ENCODE results near the gene PSPC1. TPM values are rescaled to one million over a fixed set of nuclear protein-coding genes. Genes with fewer than 3 reads are reported as not detected.
A peak's percentile ranks its signal among the peaks of the same experiment; 100 is the strongest.
"Not testable (repeated sequence)": the region's sequence is repeated elsewhere in the genome, so short reads cannot be mapped to it uniquely, and the experiment has no call there.

Gene PSPC1, protein sequence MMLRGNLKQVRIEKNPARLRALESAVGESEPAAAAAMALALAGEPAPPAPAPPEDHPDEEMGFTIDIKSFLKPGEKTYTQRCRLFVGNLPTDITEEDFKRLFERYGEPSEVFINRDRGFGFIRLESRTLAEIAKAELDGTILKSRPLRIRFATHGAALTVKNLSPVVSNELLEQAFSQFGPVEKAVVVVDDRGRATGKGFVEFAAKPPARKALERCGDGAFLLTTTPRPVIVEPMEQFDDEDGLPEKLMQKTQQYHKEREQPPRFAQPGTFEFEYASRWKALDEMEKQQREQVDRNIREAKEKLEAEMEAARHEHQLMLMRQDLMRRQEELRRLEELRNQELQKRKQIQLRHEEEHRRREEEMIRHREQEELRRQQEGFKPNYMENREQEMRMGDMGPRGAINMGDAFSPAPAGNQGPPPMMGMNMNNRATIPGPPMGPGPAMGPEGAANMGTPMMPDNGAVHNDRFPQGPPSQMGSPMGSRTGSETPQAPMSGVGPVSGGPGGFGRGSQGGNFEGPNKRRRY
- total RNA-seq = 46.6 and 53.6 TPM in 2 replicates

DNA sequence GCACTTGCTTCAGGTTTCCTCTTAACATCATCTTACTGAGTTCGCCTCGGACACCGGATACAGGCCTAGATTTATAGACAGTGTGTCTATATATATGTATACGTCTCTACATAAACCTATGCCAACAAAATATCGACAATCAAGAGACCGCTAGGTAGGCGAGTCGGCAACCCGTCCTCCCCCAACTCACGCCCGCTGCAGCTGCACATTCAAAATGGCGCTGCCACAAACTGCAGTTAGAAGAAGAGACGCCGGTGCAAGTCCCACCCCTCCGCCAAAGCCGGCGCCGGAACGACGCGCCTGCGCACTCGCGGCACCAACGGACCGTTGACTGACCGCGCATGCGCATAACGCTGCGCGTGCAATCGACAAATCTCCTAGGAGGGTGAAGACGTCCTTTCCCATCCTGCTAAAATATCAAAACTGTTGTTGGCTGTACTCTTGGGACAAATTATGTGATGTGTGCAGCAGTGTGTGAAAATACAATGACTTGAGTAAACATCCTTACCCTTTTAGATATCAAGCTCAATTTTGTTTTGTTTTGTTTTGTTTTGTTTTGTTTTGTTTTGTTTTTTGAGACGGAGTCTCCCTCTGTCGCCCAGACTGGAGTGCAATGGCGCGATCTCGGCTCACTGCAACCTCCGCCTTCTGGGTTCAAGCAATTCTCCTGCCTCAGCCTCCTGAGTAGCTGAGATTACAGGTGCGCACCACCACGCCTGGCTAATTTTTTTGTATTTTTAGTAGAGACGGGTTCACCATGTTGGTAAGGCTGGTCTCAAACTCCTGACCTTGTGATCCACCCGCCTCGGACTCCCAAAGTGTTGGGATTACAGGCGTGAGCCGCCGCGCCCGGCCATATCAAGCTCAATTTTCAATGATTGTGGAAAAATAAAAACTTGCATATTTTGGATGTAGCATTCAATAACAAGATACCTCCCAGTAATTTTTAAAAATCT, at the start of gene PSPC1:
Gene PSPC1, minus strand, starts transcription at position 219 of the 956 bp plus-strand sequence. Its CDS starts 188 bp downstream, at position 31.
- DNase-seq (ENCODE audit: low read depth in 2 of 2) = peak; percentile 96 to 97

DNA sequence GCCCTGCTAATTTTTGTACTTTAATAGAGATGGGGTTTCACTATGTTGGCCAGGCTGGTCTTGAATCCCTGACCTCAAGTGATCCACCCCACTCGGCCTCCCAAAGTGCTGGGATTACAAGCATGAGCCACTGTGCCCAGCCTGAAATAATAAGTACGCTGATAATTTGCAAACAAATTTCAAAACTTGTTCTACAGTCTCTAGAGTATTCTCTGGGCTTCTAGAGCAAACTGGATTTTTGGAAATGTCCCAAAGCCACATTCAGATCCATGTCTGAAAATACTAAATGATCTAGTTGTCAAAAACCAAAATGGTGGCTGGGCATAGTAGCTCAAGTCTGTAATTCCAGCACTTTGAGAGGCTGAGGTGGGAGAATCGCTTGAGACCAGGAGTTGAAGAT, 39.9 kb upstream of the PSPC1 start:
- DNase-seq (ENCODE audit: low read depth in 2 of 2) = no peak

DNA sequence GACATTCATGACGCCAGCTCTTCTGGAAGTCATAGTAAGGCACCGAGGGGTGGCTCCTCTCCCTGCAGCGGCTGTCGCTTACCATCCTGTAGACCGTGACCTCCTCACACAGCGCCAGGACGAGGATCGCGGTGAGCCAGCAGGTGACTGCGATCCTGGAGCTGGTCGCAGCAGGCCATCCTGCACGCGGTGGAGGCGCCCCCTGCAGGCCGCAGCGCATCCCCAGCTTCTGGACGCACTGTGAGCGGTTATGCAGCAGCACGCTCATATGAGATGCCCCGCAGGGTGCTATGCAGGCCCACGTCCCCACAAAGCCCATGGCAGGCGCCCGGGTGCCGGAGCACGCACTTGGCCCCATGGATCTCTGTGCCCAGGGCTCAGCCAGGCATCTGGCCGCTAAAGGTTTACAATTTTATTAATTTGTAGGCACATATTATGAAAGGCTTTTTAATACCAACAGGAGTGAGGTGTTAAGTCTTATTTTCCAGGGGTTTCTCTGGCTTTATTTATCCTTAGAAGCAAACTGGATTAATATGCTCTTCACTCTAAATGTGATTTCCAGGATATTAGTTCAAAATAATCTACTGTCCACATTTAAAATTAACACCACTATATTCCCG, 35.6 kb upstream of the PSPC1 start:
- peak; percentile 45 to 77 for DNase-seq (ENCODE audit: low read depth in 2 of 2)

DNA sequence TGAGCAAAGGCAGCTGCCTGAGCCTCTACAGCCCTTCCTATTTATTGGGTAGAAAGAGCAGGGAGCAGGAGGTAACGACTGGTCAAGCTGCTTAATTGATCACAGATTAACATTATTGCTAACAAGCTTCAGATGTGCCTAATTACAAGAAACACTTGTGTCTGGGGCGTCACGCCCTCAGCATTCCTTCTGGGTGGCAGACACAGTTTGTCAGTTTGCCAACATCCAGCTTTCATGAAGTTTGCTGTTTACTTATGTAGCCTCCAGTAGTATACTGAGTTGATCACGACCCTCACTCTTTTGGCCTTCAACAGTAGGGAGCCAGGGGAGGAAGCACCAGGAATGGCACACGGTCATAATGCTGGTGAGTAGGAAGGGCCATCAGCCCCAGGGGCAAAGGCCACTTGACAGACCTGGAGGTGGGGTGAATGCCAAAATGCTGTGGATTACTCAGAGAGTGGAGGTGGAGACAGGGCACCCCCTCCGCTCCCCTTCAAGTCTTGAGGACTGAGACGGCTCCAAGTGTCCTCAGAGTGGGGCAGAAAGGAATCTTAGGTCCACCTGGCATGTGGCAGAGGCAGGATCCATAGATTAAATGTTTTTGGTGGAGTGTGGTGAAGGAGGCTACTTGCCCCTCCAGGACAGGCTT, 34.9 kb upstream of the PSPC1 start:
- DNase-seq (ENCODE audit: low read depth in 2 of 2) = no peak

DNA sequence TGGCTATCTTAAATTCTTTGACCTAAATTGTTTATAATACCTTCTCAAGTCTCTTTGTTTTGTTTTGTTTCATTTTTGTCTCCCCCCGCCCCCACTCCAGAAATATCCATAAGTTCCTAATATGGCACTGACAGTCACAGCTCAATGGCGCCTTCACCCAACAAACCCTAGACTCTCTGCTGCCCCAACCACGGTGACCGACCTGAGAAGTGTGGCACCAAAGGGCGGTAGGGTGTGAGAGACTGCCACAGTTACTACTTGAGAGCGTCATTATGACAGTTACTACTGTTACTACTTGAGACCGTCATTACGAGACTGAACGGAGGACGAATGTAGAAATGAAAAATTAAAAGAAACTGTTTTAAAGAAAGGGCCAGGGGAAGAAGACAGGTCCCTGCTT, 34.4 kb upstream of the PSPC1 start:
- DNase-seq (ENCODE audit: low read depth in 2 of 2) = no peak

DNA sequence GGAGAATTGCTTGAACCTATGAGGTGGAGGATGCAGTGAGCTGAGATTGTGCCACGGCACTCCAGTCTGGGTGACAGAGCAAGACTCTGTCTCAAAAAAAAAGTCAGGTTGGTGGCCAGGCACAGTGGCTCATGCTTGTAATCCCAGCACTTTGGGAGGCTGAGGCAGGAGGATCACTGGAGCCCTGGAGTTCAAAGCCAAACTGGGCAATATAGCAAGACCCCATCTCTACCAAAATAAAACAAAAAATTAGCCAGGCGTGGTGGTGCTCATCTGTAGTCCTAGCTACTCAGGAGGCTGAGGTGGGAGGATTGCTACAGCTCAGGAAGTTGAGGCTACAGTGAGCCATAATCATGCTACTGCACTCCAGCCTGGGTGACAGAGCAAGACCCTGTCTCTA, 33.1 kb upstream of the PSPC1 start:
- not testable (repeated sequence) for DNase-seq (ENCODE audit: low read depth in 2 of 2)

DNA sequence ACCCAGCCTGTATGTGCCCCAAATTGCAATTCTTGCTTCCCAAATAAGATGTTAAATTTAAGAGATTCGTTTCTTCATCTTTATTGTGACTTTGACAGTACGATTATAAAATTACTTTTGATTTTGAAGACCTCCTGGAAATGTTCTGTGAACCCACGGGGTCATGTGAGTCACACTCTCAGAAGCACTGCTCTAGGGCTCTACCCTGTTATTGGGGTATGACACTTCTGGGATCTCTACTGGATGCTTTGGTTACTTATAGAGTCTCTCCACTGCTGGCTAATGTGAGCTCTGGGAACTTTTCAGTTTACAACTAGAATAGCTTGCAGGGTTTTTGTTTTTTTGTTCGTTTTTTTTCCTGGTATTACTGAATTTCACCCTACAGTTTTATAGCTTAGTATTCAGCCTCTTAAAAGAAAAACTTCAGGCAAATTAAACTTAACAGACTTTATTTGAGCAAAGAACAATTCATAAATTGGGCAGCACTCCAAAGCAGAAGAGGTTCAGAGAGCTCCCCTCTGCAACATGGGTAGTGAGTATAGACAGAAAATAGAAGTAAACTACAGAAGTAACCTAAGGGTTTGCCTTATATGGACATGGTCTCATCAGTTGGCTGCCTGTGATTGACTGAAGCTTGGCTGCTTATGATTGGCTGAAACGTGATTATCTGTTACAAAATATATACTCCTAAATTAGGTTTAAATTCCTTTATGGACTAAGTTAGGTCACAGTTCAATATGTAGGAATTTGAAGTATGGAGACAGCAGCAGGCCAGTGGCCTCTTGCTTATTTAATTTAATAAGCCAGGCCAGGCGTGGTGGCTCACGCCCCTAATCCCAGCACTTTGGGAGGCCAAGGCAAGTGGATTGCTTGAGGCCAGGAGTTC, 28.5 kb upstream of the PSPC1 start:
- DNase-seq (ENCODE audit: low read depth in 2 of 2) = no peak

DNA sequence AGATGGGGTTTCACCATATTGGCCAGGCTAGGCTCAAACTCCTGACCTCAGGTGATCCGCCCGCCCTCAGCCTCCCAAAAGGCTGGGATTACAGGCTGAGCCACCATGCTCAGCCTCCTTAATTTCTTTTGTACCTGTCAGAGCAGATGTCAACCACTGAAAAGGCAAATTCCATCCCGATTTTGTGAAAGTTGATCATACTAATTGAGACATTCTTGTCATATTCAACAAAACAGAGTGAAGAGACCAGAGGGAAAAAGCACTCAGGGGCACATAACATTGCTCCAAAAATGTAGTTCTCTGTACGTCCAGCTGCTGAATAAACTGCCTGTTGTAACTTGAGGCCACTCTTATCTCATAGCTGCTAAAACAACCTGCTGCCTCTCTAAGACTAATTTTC, 27.4 kb upstream of the PSPC1 start:
- no peak for DNase-seq (ENCODE audit: low read depth in 2 of 2)

DNA sequence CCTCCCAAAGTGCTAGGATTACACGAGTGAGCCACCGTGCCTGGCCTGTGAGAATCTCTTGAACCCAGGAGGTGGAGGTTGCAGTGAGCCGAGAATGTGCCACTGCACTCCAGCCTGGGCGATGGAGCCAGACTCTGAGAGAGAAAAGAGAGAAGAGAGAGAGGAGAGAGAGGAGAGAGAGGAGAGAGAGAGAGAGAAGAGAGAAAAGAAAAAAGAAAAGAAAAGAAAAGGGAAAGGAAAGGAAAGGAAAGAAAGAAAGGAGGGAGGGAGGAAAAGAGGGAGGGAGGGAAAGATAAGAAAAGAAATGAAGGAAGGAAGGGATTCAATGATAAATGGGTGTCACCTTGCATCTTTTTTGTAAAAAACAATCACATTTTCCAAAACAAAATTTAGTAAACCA, 23.0 kb upstream of the PSPC1 start:
- no peak for DNase-seq (ENCODE audit: low read depth in 2 of 2)

DNA sequence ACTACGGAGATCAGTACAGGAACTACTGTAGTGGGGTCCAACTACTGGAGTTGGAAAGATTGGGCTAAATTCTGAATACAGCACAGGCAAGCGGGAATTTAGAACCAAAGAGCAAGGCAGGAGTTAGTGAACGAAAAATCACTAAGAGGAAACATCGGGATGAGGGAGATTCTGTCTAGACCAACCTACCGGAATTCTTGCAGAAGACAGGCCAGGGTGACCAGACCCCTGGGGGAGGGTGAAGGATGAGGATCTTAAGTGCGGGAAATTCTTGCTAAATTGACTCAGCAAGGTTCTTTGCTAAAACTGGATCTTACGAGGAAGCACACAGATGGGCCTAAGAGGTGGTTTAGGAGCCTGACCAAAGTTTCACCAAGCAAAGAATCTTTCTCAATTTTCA, 13.2 kb upstream of the PSPC1 start:
- no peak for DNase-seq (ENCODE audit: low read depth in 2 of 2)

DNA sequence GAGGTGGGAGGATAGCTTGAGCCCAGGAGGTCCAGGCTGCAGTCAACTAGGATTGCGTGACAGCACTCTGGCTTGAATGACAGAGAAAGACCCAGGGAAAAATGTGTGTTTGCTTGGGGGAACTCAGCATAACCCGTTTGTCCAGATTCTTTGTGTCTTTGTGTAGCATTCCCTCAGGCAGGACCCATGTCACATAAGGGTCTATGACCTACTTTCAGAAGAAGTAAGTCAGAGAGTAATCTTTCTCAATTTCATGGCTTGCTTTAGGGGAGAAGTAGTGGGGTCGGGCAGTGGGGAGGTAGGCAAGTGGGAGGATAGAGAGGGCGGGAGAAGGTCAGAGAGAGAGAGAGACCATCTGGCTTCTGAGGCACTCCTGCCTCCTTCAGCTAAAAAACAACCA, 11.9 kb upstream of the PSPC1 start:
- no peak for DNase-seq (ENCODE audit: low read depth in 2 of 2)

DNA sequence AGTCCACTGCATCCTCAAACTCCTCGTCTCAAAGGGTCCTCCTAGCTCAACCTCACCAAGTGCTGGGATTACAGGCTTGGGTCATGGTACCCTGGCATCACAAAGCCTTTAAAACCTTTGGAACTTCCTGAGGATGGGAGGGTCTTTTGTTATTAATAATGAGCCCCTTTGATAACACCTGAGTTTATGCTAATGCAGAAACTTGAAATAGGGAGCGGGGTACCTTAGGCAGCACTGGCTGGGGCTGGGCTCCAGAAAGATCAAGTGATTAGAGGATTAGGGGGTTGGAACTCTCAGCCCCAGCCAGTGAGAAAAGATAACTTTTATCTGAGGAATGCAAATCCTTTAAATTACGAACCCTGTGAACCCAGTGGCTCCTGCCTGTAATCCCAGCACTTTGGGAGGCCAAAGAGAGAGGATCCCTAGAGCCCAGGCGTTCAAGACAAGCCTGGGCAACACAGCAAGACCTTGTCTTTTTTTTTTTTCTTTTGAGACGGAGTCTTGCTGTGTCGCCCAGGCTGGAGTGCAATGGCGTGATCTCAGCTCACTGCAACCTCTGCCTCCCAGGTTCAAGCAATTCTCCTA, 9.3 kb upstream of the PSPC1 start:
- DNase-seq (ENCODE audit: low read depth in 2 of 2) = no peak

DNA sequence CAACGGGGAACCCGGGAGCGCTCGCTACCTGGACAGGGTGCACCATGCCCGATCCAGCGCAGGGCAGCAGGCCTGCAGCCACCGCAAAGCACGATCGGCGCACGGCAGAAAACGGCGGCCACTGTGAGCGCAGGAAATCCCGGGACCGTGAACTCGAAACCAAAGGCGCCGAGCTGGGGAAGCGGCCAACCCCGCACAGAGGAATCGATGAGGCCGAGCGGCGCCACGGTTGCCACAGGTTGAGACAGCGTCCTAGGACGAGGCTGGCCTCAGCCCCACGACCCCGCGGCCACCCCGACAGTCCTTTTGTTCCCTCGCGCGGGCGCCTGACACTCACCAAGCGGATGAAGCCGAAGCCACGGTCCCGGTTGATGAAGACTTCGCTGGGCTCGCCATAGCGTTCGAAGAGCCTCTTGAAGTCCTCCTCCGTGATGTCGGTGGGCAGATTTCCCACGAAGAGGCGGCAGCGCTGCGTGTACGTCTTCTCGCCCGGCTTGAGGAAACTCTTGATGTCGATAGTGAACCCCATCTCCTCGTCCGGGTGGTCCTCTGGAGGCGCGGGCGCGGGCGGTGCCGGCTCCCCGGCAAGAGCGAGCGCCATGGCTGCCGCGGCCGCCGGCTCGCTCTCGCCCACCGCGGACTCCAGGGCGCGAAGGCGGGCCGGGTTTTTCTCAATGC, 557 bp downstream of the PSPC1 start:
- DNase-seq (ENCODE audit: low read depth in 2 of 2) = peak; percentile 68 to 71

DNA sequence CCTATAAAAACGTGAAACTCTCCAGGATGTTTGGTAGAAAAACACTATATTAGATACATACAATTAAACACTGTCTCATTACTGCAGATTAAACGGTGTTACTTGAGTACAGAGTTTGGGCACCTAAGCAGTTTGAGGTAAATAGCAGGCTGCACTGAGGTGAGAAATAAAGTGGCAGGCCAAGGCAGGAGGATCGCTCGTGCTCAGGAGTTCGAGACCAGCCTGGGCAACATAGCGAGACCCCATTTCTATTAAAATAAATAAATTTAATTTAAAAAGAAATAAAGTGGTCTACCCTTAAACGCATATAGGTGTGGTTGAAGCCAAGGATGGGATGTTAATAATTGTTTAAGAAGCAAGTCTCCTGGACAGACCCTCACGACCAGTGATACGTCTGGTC, 1.2 kb downstream of the PSPC1 start:
- DNase-seq (ENCODE audit: low read depth in 2 of 2) = peak; percentile 4 to 12

DNA sequence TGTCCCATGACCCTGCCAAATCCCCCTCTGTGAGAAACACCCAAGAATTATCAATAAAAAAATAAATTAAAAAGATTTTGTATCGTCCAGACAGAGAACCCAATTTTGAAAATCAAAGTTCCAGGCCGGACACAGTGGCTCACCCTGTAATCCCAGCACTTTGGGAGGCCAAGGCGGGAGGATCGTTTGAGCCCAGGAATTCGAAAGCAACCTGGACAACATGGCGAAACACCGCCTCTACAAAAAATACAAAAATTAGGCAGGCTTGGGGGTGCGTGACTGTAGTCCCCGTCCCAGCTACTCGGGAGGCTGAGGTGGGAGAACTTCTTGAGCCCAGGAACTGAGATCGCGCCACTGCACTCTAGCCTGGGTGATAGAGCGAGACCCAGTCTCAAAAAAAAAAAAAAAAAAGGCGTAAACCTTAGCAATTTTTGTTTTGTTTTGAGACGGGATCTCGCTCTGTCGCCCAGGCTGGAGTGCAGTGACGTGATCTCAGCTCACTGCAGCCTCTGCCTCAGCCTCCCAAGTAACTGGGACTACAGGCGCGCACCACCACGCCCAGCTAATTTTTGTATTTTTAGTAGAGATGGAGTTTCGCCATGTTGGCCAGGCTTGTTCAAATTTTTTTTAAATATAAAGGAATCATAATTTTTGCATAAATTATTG, 1.9 kb downstream of the PSPC1 start:
- DNase-seq (ENCODE audit: low read depth in 2 of 2) = not testable (repeated sequence)

DNA sequence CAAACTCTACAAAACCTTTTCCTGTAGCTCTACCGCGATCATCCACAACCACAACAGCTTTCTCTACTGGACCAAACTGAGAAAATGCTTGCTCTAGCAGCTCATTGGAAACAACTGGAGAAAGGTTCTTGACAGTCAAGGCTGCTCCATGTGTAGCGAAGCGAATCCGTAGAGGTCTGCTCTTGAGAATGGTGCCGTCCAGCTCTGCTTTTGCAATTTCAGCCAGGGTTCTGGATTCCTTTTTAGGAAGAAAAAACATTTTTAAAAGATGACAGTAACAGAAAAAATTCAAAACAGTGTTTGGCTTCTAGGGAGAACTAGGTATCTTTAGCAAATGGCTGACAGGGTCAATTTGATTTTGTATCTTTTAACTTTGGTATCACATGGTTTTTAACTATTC, 10.4 kb downstream of the PSPC1 start:
- no peak for DNase-seq (ENCODE audit: low read depth in 2 of 2)

DNA sequence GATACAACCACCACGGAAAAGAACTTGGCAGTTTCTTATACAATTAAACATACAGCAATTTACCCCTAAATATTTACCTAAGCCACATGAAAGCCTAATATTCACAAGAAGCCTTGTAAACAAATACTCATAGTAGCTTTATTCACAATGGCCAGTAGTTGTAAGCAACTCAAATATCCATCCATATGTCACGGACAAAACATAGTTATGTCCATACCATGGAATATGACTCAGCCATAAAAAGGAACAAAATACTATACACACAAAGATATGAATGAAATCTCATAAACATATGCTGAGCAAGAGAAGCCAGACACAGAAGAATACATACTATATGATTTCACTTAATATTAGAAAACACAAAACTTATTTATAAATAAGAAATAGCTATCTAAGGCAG, 12.9 kb downstream of the PSPC1 start:
- DNase-seq (ENCODE audit: low read depth in 2 of 2) = no peak

DNA sequence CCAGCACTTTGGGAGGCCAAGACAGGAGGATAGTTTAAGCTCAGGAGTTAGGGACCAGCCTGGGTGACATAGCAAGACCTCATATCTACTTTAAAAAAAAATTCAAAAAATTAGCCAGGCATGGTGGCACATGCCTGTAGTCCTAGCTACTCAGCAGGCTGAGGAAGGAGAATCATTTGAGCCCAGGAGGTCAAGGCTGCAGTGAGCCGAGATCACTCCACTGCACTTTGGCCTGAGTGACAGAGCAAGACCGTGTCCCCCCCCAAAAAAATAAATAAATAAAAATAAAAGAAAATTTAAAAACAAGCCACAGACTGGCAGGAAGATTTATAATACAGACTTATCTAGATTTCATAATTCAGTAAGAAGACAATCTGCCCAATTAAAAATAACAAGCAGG, 14.8 kb downstream of the PSPC1 start:
- no peak for DNase-seq (ENCODE audit: low read depth in 2 of 2)

DNA sequence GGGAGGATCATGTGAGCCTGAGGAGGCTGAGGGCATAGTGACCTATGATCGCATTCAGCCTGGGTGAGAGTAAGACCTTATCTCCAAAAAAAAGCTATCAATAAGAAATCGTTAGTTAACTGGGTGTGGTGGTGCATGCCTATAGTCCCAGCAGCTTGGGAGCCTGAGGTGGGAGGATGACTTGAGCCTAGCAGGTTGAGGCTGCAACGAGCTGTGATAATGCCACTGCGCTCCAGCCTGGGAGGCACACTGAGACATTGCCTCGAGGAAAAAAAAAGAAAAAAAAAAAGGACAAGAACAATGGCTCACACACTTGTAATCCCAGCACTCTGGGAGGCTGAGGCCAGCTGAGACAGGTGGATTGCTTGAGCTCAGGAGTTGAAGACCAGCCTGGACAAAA, 16.2 kb downstream of the PSPC1 start:
- no peak for DNase-seq (ENCODE audit: low read depth in 2 of 2)

Data from lung microvascular endothelial cell (primary cell).